Vagina (tissue), 2 donors: ENCODE data around the gene MTHFD1L.

ENCODE experiments used
- CTCF ChIP-seq, 3 experiments: fragments of 450-650 bp in 2 of 3; fragments of 200-600 bp in 1 of 3; sonication (generic) in 1 of 3; IDR thresholded peaks; one replicate each; pipeline ENCODE4 v1.5.1; 2017 to 2019; ENCODE audit warnings: antibody characterized with exemption in 3 of 3, mild to moderate bottlenecking in 2 of 3, moderate library complexity in 2 of 3
- POLR2A ChIP-seq, 2 donors: fragments of 450-650 bp; IDR thresholded peaks; one replicate each; pipeline ENCODE4 v1.6.1; 2017; ENCODE audit warnings: antibody characterized with exemption in 2 of 2, mild to moderate bottlenecking in 2 of 2, moderate library complexity in 2 of 2

- TF ChIP-seq CTCF (IDR thresholded peaks at IDR 0.05) (no peak), POLR2A (IDR thresholded peaks at IDR 0.05) (no peak)
These were observed 136.6 kb downstream of the MTHFD1L start for GRCh38 chr6:151002057-151002450.
